Measurements from ENCODE around the gene ALMS1. TPM values are rescaled to one million over a fixed set of nuclear protein-coding genes. Genes with fewer than 3 reads are reported as not detected.

Gene ALMS1
- total and polyA plus RNA-seq, 9 of the 15 experiments (the other 6 are each of a cell fraction or from before 2014, with no cell fraction given): 1.4 to 26.3 (median 13.6) TPM

DNA sequence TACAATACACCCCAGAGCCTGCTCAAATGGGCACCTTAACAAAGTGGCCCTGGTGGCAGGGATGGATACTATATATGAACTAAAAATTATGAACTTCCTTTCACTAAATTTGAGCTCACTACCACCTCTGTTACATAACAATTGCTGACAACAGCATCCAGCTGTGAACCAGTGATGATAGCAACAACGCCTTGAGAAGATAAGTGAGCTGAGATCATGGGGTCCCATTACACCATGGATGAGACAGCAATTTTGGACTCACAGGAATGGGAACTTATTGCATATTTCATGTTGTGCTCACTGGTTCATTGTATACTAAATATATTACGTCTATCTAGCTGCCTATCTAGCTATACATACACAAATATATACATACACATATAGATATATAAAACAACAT is 16.9 kb upstream of the ALMS1 start:
- Histone ChIP-seq H3K27me3 (ENCODE audit: control insufficient read depth in 2 of 2, insufficient read depth in 2 of 2, low read length in 2 of 2) (peaks cover 0 to 8% of the 10 kb centered on the region in 2 experiments; a peak in 2 of 5 replicates), H4K20me1 (replicated peaks; ENCODE audit: control insufficient read depth, insufficient read depth, low read length) (no peaks in the 10 kb centered on the region), H2AFZ (ENCODE audit: low read depth, low read length) (no peak overlapping the region), H3K9me3 (replicated peaks; ENCODE audit: control insufficient read depth, insufficient read depth, low read depth, low read length) (no peaks in the 10 kb centered on the region), H3K4me3 (no peak overlapping the region), H3K4me1 (replicated peaks in 1 of 2; ENCODE audit: control insufficient read depth in 2 of 2, insufficient read depth in 2 of 2, low read length in 2 of 2) (peaks cover 0 to 2% of the 10 kb centered on the region in 2 experiments; a peak in 1 of 5 replicates), H3K9ac (ENCODE audit: insufficient read depth in 1 of 2, low read depth in 2 of 2, low read length in 2 of 2) (no peak overlapping the region), H3K36me3 (ENCODE audit: control insufficient read depth, insufficient read depth, low read length) (no peaks in the 10 kb centered on the region), H3K79me2 (ENCODE audit: control insufficient read depth, insufficient read depth, low read length) (no peaks in the 10 kb centered on the region), H3K9me1 (ENCODE audit: control insufficient read depth, insufficient read depth, low read length) (no peaks in the 10 kb centered on the region), H3K4me2 (ENCODE audit: insufficient read depth, low read length) (peak overlapping the region; percentile 4; the same call in 1 of the 2 replicates), H3K27ac (ENCODE audit: extremely low read depth, low read depth, low read length) (no peak overlapping the region)
- ChIA-PET CTCF (ENCODE audit: low intra/inter-chr PET ratio) (no interaction called here), POLR2A (interaction anchor here (0.6 to 1.8 kb wide), 4 partner anchors 9 to 1191 kb away, joined by 3 to 7 read pairs (median 3); partner anchors contain the start of gene ALMS1)
- FAIRE-seq (peak; percentile 26), ATAC-seq (peak; percentile 88), DNase-seq (ENCODE audit: extremely low read depth in 1 of 4, low spot score in 3 of 4) (peak in 3 of 4 experiments; percentile 15 to 62 (median 50))
- in situ Hi-C loops (cut with MboI): no loop called here
- intact Hi-C loops (cut with micrococcal nuclease): no loop called here
- BruUV-seq (replicated peaks): no TSS peak
- 0% methylated on average over 2 of the region's 2 CpGs for WGBS (ENCODE audit: insufficient coverage, low coverage, missing lambda C conversion rate)
- no peak for TF ChIP-seq RBM34 (IDR thresholded peaks at IDR 0.05; ENCODE audit: borderline replicate concordance, insufficient read depth, low read length)
- no peak for TF ChIP-seq HOXB6 (CRISPR knock-in tag; IDR thresholded peaks at IDR 0.05; ENCODE audit: borderline replicate concordance)
- TF ChIP-seq JUND (IDR thresholded peaks at IDR 0.05; ENCODE audit: borderline replicate concordance, low read depth, low read length): peak; percentile 92
- TF ChIP-seq JUND (tag; IDR thresholded peaks at IDR 0.05; ENCODE audit: borderline replicate concordance, low read depth, low read length): peak; percentile 93; the same call in 2 of the 3 replicates
- TF ChIP-seq NFE2 (IDR thresholded peaks at IDR 0.05; ENCODE audit: low read depth): peak; percentile 98
- TF ChIP-seq, protein P1, sequence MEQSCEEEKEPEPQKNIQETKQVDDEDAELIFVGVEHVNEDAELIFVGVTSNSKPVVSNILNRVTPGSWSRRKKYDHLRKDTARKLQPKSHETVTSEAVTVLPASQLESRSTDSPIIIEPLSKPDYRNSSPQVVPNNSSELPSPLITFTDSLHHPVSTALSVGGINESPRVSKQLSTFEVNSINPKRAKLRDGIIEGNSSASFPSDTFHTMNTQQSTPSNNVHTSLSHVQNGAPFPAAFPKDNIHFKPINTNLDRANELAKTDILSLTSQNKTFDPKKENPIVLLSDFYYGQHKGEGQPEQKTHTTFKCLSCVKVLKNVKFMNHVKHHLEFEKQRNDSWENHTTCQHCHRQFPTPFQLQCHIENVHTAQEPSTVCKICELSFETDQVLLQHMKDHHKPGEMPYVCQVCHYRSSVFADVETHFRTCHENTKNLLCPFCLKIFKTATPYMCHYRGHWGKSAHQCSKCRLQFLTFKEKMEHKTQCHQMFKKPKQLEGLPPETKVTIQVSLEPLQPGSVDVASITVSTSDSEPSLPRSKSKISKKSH (CRISPR knock-in tag; IDR thresholded peaks at IDR 0.05): no peak
- TF ChIP-seq ATF1 (CRISPR knock-in tag; IDR thresholded peaks at IDR 0.05): no peak
- peak; percentile 85 for TF ChIP-seq ATF1 (tag; IDR thresholded peaks at IDR 0.05)
- peak in 1 of 2 experiments; percentile 25 for TF ChIP-seq NCOA2 (IDR thresholded peaks at IDR 0.05; ENCODE audit: partially characterized antibody in 2 of 2)
- no peak for TF ChIP-seq COPS2 (conservative IDR thresholded peaks at IDR 0.05)
- peak; percentile 90 for TF ChIP-seq SOX6 (IDR thresholded peaks at IDR 0.05)
- TF ChIP-seq HMG20A (CRISPR knock-in tag; conservative IDR thresholded peaks at IDR 0.05): no peak
- TF ChIP-seq RAD21 (CRISPR knock-in tag; conservative IDR thresholded peaks at IDR 0.05 in 1 of 2, IDR thresholded peaks at IDR 0.05 in 1 of 2): no peak
- TF ChIP-seq DPF2 (IDR thresholded peaks at IDR 0.05): peak; percentile 70
- no peak for TF ChIP-seq ZNF324 (CRISPR knock-in tag; IDR thresholded peaks at IDR 0.05)
- no peak for TF ChIP-seq TSC22D4 (tag; IDR thresholded peaks at IDR 0.05)
- TF ChIP-seq GTF2F1 (IDR thresholded peaks at IDR 0.05; ENCODE audit: low read depth, low read length): no peak
- TF ChIP-seq, protein P2, sequence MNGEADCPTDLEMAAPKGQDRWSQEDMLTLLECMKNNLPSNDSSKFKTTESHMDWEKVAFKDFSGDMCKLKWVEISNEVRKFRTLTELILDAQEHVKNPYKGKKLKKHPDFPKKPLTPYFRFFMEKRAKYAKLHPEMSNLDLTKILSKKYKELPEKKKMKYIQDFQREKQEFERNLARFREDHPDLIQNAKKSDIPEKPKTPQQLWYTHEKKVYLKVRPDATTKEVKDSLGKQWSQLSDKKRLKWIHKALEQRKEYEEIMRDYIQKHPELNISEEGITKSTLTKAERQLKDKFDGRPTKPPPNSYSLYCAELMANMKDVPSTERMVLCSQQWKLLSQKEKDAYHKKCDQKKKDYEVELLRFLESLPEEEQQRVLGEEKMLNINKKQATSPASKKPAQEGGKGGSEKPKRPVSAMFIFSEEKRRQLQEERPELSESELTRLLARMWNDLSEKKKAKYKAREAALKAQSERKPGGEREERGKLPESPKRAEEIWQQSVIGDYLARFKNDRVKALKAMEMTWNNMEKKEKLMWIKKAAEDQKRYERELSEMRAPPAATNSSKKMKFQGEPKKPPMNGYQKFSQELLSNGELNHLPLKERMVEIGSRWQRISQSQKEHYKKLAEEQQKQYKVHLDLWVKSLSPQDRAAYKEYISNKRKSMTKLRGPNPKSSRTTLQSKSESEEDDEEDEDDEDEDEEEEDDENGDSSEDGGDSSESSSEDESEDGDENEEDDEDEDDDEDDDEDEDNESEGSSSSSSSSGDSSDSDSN (IDR thresholded peaks at IDR 0.05; ENCODE audit: borderline replicate concordance in 1 of 2, low read depth in 2 of 2, low read length in 2 of 2): no peak
- no peak for TF ChIP-seq GATA2 (CRISPR knock-in tag; IDR thresholded peaks at IDR 0.05)

Data from K562 (cell line).